ENCODE data around the gene MCF2L2. TPM values are rescaled to one million over a fixed set of nuclear protein-coding genes. Genes with fewer than 3 reads are reported as not detected.

Gene MCF2L2
- total and polyA plus RNA-seq, 4 donors: 0.13 to 1.0 (median 0.54) TPM

DNA sequence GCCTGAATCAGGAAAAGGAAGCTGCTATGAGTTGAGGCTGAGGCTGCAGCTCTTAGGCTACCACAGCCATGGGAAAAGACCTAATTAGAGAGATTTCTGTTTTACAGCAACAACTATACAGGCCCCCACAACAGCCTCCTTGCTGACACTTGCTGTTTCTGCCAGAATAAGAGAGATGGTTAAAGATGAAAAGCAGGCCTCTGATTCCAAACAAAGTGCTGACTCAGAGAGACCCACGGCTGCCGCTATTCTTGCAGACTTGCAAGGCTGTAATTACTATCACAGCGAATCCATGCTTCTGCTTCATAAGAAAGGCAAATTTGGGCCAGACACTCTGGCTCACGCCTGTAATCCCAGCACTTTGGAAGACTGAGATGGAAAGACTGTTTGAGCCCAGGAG is 41.8 kb downstream of the MCF2L2 start:
- intact Hi-C loops (cut with DNase I): loop anchor here in 1 of 2 donors (1.0 to 10.0 kb wide), 2 partner anchors 132 to 264 kb away; partner anchors contain the start of gene B3GNT5
- no peak overlapping the region for H3K27ac ChIP-seq (ENCODE audit: low read depth in 1 of 2, low read length in 2 of 2)
- H3K36me3 ChIP-seq (ENCODE audit: control insufficient read depth in 1 of 2, insufficient read depth in 2 of 2, low read length in 1 of 2): no peaks in the 10 kb centered on the region
- no peak overlapping the region for H3K4me3 ChIP-seq (ENCODE audit: low read length in 2 of 2)
- no peaks in the 10 kb centered on the region for H3K27me3 ChIP-seq (ENCODE audit: control insufficient read depth in 1 of 2, insufficient read depth in 2 of 2, low read length in 1 of 2)
- no peak for DNase-seq
- H3K4me1 ChIP-seq (ENCODE audit: control insufficient read depth in 1 of 2, insufficient read depth in 2 of 2, low read length in 2 of 2): no peaks in the 10 kb centered on the region
- no peak for ATAC-seq (ENCODE audit: low FRiP score)
- H3K9me3 ChIP-seq (ENCODE audit: control insufficient read depth, low read length): no peaks in the 10 kb centered on the region
- 67% methylated on average over 4 of the region's 4 CpGs for WGBS, 2 donors

DNA sequence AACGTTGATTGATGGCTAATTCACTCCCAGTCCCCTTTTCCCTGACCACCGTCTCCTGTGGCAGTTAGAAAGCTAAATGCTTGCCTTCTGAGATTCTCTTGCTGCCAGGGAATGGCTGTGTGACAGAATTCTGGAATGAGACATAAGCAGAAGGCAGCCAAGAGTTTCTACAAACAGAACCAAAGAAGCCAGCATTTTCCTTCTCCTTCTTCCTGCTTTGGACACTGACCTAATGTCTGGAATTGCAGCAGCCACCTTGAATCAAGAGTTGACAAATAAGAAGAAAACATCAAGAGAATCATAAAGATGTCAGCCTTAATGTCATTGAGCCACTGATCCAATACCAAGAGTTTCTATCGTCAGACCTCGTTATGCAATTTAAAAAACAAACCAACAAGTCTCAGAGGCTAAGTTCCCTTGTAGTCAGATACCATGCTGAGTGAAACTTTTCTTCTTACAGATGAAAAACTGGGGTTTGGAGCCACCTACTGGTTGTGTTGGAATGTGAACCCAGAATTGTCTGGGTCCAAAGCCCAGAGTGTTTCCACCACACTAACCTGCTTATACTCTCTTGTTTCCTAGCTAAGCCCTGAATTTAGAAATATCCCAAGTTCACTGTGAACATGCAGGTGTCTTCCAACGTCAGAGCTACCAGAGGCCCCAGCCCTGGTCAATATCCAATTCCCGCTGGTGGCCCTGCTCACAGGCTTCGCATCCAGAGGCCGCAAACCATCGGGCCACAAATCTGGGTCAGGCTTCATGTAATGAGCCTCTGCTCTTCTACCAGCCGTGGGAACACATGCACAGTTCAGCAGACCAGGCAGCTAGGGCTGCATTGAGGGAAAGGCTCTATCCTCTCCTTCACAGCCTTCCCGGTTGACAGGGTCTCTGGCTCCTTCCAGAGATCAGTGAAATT is 42.5 kb downstream of the MCF2L2 start:
- ATAC-seq (ENCODE audit: low FRiP score): peak; percentile 91

DNA sequence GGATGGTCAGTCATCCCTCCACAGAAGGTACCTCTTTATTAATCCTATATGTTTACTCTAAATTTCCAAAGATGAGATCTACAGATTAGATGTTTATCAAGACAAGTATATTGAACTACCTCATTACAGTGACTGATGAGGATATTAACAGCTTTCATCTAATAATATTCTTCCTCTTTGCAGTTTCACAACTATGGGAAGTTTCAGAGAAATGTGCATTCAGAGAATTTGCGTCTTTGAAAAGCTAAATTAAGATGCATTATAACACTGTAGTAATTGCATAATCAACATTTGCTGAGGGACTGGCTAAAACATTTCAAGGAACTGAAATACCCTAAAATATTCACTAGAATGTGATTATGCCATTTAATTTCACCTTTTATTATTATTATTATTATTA is 46.7 kb downstream of the MCF2L2 start:
- intact Hi-C loops (cut with DNase I): loop anchor here (2.0 to 10.0 kb wide), 2 partner anchors 127 to 197 kb away; partner anchors contain the start of gene B3GNT5 (in 1 of the 2)
- Histone ChIP-seq H3K36me3 (ENCODE audit: control insufficient read depth in 1 of 2, insufficient read depth in 2 of 2, low read length in 1 of 2) (no peaks in the 10 kb centered on the region), H3K9me3 (ENCODE audit: control insufficient read depth, low read length) (no peaks in the 10 kb centered on the region), H3K4me3 (ENCODE audit: low read length in 2 of 2) (no peak overlapping the region), H3K4me1 (ENCODE audit: control insufficient read depth in 1 of 2, insufficient read depth in 2 of 2, low read length in 2 of 2) (no peaks in the 10 kb centered on the region), H3K27me3 (ENCODE audit: control insufficient read depth in 1 of 2, insufficient read depth in 2 of 2, low read length in 1 of 2) (peaks cover 0 to 2% of the 10 kb centered on the region in 2 donors), H3K27ac (ENCODE audit: low read depth in 1 of 2, low read length in 2 of 2) (no peak overlapping the region)
- DNase-seq (no peak), ATAC-seq (ENCODE audit: low FRiP score) (no peak)
- WGBS, 2 donors: 81 to 83% methylated on average over 1 of the region's 1 CpG

More for the DNA sequence above, 42.5 kb downstream of the MCF2L2 start:
- Histone ChIP-seq H3K27ac (ENCODE audit: low read depth in 1 of 2, low read length in 2 of 2) (peak overlapping the region in 1 of 2 donors; percentile 65), H3K9me3 (ENCODE audit: control insufficient read depth, low read length) (no peaks in the 10 kb centered on the region), H3K27me3 (ENCODE audit: control insufficient read depth in 1 of 2, insufficient read depth in 2 of 2, low read length in 1 of 2) (no peaks in the 10 kb centered on the region), H3K4me3 (ENCODE audit: low read length in 2 of 2) (no peak overlapping the region), H3K36me3 (ENCODE audit: control insufficient read depth in 1 of 2, insufficient read depth in 2 of 2, low read length in 1 of 2) (no peaks in the 10 kb centered on the region), H3K4me1 (ENCODE audit: control insufficient read depth in 1 of 2, insufficient read depth in 2 of 2, low read length in 2 of 2) (no peaks in the 10 kb centered on the region)
- DNase-seq: no peak
- 46% methylated on average over 11 of the region's 11 CpGs for WGBS, 2 donors
- intact Hi-C loops (cut with DNase I): loop anchor here (1.0 to 10.0 kb wide), 4 partner anchors 131 to 264 kb away; partner anchors contain the start of gene B3GNT5 (in 1 of the 2)

DNA sequence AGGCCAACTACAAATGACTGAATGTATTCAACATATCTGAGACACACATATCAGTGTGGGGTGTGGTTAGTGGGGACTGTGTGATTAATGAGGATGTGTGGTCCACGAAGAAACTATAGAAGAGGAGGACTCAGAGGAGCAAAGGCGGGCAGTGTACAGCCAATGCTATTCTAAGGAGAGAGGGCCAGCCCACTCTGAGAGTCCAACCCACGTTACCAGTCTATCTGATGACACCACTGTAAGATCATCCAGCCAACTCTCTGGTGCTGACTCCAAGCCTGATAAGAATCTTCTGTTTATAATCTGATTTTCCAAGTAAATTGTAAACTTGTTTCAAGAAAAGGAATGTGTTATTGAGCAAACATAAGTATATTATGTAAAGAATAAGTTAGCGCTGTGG is 47.2 kb downstream of the MCF2L2 start:
- H3K27ac ChIP-seq (ENCODE audit: low read depth in 1 of 2, low read length in 2 of 2): no peak overlapping the region
- no peaks in the 10 kb centered on the region for H3K9me3 ChIP-seq (ENCODE audit: control insufficient read depth, low read length)
- DNase-seq: no peak
- intact Hi-C loops (cut with DNase I): loop anchor here in 1 of 2 donors (10.0 kb wide), 1 partner anchor 126 kb away; the partner anchor contains the start of gene B3GNT5
- no peaks in the 10 kb centered on the region for H3K36me3 ChIP-seq (ENCODE audit: control insufficient read depth in 1 of 2, insufficient read depth in 2 of 2, low read length in 1 of 2)
- 70 to 75% methylated on average over 4 of the region's 4 CpGs for WGBS, 2 donors
- no peak for ATAC-seq (ENCODE audit: low FRiP score)
- H3K27me3 ChIP-seq (ENCODE audit: control insufficient read depth in 1 of 2, insufficient read depth in 2 of 2, low read length in 1 of 2): peaks cover 0 to 2% of the 10 kb centered on the region in 2 donors
- H3K4me3 ChIP-seq (ENCODE audit: low read length in 2 of 2): no peak overlapping the region
- H3K4me1 ChIP-seq (ENCODE audit: control insufficient read depth in 1 of 2, insufficient read depth in 2 of 2, low read length in 2 of 2): no peaks in the 10 kb centered on the region

DNA sequence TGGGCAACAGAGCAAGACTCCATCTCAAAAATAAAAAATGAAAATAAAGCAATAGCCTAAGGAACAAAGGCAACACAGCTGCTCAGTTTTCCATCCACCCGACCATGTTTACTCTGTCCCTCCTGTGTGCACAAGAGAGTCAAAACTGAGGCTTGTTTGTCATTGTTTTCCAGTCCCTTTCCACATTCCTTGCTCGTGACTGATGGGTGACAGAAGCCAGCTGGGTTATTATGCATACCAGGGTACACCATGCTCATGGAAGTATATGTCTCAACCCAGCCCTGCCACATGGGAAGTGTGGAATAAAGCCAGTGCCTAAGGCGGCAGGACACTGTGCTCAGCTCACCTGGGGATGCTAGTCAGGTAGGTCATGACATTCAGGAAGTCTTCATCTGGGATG is 49.5 kb downstream of the MCF2L2 start:
- no peaks in the 10 kb centered on the region for H3K9me3 ChIP-seq (ENCODE audit: control insufficient read depth, low read length)
- no peaks in the 10 kb centered on the region for H3K4me1 ChIP-seq (ENCODE audit: control insufficient read depth in 1 of 2, insufficient read depth in 2 of 2, low read length in 2 of 2)
- intact Hi-C loops (cut with DNase I): no loop called here
- peaks cover 0 to 2% of the 10 kb centered on the region in 2 donors for H3K27me3 ChIP-seq (ENCODE audit: control insufficient read depth in 1 of 2, insufficient read depth in 2 of 2, low read length in 1 of 2)
- ATAC-seq (ENCODE audit: low FRiP score) (no peak), DNase-seq (no peak)
- no peaks in the 10 kb centered on the region for H3K36me3 ChIP-seq (ENCODE audit: control insufficient read depth in 1 of 2, insufficient read depth in 2 of 2, low read length in 1 of 2)
- no peak overlapping the region for H3K27ac ChIP-seq (ENCODE audit: low read depth in 1 of 2, low read length in 2 of 2)
- no peak overlapping the region for H3K4me3 ChIP-seq (ENCODE audit: low read length in 2 of 2)
- 84 to 87% methylated on average over 3 of the region's 3 CpGs for WGBS, 2 donors

DNA sequence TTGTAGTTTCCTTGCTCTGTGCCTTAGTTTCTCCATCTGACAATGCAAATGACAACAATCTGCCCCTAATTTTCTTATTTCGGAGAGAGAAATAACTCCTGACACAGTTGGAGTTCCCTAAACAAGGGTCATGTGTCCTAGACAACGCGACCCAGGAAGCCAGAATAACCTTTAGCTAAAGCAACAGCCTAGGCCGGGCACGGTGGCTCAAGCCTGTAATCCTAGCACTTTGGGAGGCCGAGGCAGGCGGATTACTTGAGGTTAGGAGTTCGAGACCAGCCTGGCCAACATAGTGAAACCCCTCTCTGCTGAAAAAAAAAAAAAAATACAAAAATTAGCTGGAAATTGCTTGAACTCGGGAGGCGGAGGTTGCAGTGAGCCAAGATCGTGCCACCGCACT is 49.9 kb downstream of the MCF2L2 start:
- WGBS, 2 donors: 95 to 96% methylated on average over 12 of the region's 12 CpGs
- Histone ChIP-seq H3K4me3 (ENCODE audit: low read length in 2 of 2) (no peak overlapping the region), H3K4me1 (ENCODE audit: control insufficient read depth in 1 of 2, insufficient read depth in 2 of 2, low read length in 2 of 2) (no peaks in the 10 kb centered on the region), H3K9me3 (ENCODE audit: control insufficient read depth, low read length) (no peaks in the 10 kb centered on the region), H3K27ac (ENCODE audit: low read depth in 1 of 2, low read length in 2 of 2) (no peak overlapping the region), H3K36me3 (ENCODE audit: control insufficient read depth in 1 of 2, insufficient read depth in 2 of 2, low read length in 1 of 2) (no peaks in the 10 kb centered on the region), H3K27me3 (ENCODE audit: control insufficient read depth in 1 of 2, insufficient read depth in 2 of 2, low read length in 1 of 2) (peaks cover 0 to 2% of the 10 kb centered on the region in 2 donors)
- ATAC-seq (ENCODE audit: low FRiP score): no peak
- intact Hi-C loops (cut with DNase I): no loop called here
- DNase-seq: no peak

DNA sequence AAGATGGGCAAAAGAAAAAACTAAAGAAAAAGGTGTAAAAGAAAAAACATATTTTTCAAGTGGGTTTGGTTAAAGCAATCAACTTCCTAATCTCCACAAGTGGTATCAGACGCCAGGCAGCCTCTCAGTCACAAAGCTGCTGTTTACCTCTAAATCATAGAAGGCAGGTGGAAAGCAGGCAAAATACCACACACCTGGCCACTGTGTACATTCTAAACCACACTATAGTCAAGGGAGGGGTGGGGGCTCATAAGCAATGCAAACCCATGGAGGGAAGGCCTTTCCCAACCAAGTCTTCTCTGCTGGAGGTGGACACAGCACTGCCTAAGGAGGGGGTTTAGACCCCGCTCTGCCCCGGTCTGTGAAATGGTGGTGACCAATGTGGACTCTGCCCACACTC is 50.4 kb downstream of the MCF2L2 start:
- no peaks in the 10 kb centered on the region for H3K4me1 ChIP-seq (ENCODE audit: control insufficient read depth in 1 of 2, insufficient read depth in 2 of 2, low read length in 2 of 2)
- peaks cover 0 to 2% of the 10 kb centered on the region in 2 donors for H3K27me3 ChIP-seq (ENCODE audit: control insufficient read depth in 1 of 2, insufficient read depth in 2 of 2, low read length in 1 of 2)
- no peak overlapping the region for H3K27ac ChIP-seq (ENCODE audit: low read depth in 1 of 2, low read length in 2 of 2)
- DNase-seq (no peak), ATAC-seq (ENCODE audit: low FRiP score) (no peak)
- no peak overlapping the region for H3K4me3 ChIP-seq (ENCODE audit: low read length in 2 of 2)
- no peaks in the 10 kb centered on the region for H3K36me3 ChIP-seq (ENCODE audit: control insufficient read depth in 1 of 2, insufficient read depth in 2 of 2, low read length in 1 of 2)
- H3K9me3 ChIP-seq (ENCODE audit: control insufficient read depth, low read length): no peaks in the 10 kb centered on the region
- intact Hi-C loops (cut with DNase I): no loop called here
- 87 to 96% methylated on average over 3 of the region's 3 CpGs for WGBS, 2 donors

DNA sequence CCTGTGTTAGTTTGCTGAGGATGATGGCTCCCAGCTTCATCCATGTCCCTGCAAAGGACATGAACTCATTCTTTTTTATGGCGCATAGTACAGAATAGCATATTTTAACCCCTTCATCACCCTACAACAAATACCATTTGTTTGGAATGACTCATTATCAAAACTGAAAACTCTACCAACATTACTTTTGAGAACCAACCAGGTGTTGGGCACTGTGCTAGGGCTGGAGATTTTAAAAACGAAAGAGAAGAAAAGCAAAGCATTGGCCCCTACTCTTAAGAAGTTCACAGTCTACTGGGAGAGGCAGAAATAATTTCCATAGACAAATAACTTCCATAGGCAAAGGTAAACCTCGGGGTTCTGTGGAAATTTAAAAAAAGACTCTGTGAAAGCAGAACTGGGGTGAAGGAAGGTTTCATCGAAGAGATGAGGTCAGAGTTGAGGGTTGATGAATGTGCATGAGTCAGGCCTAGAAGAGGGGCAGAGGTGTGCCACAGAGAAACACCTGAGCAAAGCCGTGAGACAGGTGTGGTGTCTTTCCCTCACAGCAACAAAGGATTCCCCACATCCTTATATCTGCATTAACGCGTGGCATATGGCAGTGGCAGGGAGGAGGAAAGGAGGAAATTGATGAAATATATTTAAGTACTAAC is 51.0 kb downstream of the MCF2L2 start:
- DNase-seq (no peak), ATAC-seq (ENCODE audit: low FRiP score) (no peak)
- 87 to 89% methylated on average over 7 of the region's 7 CpGs for WGBS, 2 donors
- Histone ChIP-seq H3K36me3 (ENCODE audit: control insufficient read depth in 1 of 2, insufficient read depth in 2 of 2, low read length in 1 of 2) (no peaks in the 10 kb centered on the region), H3K27ac (ENCODE audit: low read depth in 1 of 2, low read length in 2 of 2) (no peak overlapping the region), H3K4me3 (ENCODE audit: low read length in 2 of 2) (no peak overlapping the region), H3K9me3 (ENCODE audit: control insufficient read depth, low read length) (no peaks in the 10 kb centered on the region), H3K27me3 (ENCODE audit: control insufficient read depth in 1 of 2, insufficient read depth in 2 of 2, low read length in 1 of 2) (peaks cover 0 to 2% of the 10 kb centered on the region in 2 donors), H3K4me1 (ENCODE audit: control insufficient read depth in 1 of 2, insufficient read depth in 2 of 2, low read length in 2 of 2) (no peaks in the 10 kb centered on the region)
- intact Hi-C loops (cut with DNase I): no loop called here
